GM12878 (cell line): ENCODE data around the gene XKR3.

Experiments used
- CTCF ChIP-seq, 3 experiments: IDR thresholded peaks in 2 of 3; conservative IDR thresholded peaks in 1 of 3; 2 replicates each; pipeline ENCODE4 v1.5.1; 2011; ENCODE audit warnings: low read depth in 3 of 3, low read length in 3 of 3, mild to moderate bottlenecking in 3 of 3, control low read depth in 2 of 3, moderate library complexity in 2 of 3, inconsistent platforms in 1 of 3, mixed read lengths in 1 of 3; ENCODE audit not compliant: control insufficient read depth in 2 of 3, insufficient read depth in 1 of 3; ENCODE audit errors: extremely low read depth in 1 of 3
- TAF1 ChIP-seq: IDR thresholded peaks from 2 replicates; pipeline ENCODE4 v1.6.1; 2011; ENCODE audit warnings: mild to moderate bottlenecking, low read depth, low read length, borderline replicate concordance

- TF ChIP-seq CTCF (IDR thresholded peaks at IDR 0.05 in 2 of 3, conservative IDR thresholded peaks at IDR 0.05 in 1 of 3; ENCODE audit: control insufficient read depth in 2 of 3, extremely low read depth in 1 of 3, insufficient read depth in 1 of 3, low read depth in 3 of 3, low read length in 3 of 3) = no peak
- TF ChIP-seq TAF1 = no peak
Observed at GRCh38 chr22:16831257-16831656, 6.0 kb upstream of the XKR3 start.
